HG03432 (cell line): ENCODE results near the gene CDCP1.

Experiments used
- ATAC-seq: cut with Tn5 transposase; IDR thresholded peaks from one replicate; pipeline ENCODE4 v1.9.1; 2021; ENCODE audit warnings: mild to moderate bottlenecking, moderate library complexity; ENCODE audit not compliant: unreplicated experiment

The CDCP1 gene

GRCh38 chr3:45118615-45119071 lies 27.5 kb downstream of the CDCP1 start:
- ATAC-seq, result no peak

DNA sequence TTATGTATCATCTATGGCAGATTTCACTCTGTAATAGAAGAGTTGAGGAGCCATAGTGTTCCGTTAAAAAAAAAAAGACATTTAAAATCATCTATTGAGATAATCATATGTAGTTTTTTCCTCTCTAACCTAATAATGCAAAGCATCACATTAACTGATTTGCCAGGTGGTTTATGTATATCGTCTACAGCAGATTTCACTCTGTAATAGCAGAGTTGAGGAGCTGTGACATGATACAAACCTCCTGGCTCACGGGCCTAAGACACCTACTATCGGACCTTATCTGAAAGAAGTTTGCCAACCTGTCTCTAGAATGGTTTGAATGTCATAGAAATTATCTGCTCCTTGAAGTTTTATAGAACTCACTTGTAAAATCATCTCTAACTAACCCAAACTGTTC lies 29.8 kb downstream of the CDCP1 start:
- no peak for ATAC-seq

- ATAC-seq, result no peak
Measured at GRCh38 chr3:45113625-45114050, 32.5 kb downstream of the CDCP1 start.

DNA sequence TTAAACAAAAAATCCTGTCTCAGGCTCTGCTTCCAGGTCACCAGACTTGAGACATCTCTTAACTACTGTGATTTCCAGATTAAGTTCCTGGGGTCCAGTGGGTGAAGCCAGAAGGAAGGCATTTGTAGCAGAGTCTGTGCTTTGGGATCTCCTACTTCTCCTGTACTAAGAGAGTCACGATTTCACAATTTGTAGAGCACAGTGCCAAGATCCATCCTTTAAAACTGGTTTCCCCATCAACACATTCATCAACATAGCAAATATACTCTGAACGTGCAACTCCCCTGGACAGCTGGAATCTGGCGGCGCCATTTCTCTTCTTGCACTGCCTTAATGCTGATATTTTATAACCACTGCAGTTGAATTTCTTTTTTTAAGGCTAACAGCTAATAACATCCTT lies 33.2 kb downstream of the CDCP1 start:
- no peak for ATAC-seq

DNA sequence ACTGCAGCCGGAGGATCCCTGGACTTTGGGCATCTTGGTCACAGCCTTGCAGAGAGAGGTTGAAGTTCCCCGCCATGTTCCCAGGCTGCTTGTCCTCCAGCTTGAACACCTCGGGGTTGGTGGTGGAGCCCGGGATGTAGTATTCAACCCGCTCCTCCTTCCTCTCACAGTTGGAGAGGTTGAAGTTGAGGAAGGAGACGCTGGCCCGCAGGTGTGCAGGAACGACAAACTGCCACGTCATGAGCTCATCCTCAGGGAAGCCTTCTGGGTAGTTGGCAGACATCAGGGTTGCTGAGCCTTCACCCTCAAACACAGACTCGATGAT lies 35.7 kb downstream of the CDCP1 start:
- no peak for ATAC-seq

GRCh38 chr3:45109771-45110508 lies 36.2 kb downstream of the CDCP1 start:
- ATAC-seq, result no peak

DNA sequence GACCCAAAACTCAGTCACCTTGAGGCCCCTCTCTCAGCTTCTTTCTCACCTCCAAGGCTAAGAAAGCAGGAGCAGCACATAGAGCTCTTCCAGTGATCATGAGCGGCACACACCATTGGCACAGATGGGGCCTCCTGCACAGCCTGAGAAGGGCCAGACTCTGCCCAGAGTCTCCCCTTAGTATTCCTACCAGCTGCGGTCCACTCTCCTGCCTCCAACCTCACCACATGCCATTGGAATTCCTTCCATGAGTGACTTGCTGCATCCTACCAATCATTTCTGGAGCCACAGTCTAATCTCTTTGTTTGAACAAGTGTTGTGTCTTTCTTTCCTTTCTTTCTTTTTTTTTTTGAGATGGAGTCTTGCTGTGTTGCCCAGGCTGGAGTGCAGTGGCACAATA lies 39.3 kb downstream of the CDCP1 start:
- ATAC-seq, result no peak

- no peak for ATAC-seq
Measured at GRCh38 chr3:45105855-45106671, 40.1 kb downstream of the CDCP1 start.

- ATAC-seq, result no peak
Measured at GRCh38 chr3:45104715-45105711, 41.2 kb downstream of the CDCP1 start.

- ATAC-seq, result no peak
Measured at GRCh38 chr3:45103753-45104714, 42.1 kb downstream of the CDCP1 start.

GRCh38 chr3:45103334-45103733 lies 42.8 kb downstream of the CDCP1 start:
- no peak for ATAC-seq

GRCh38 chr3:45100981-45101407 lies 45.2 kb downstream of the CDCP1 start:
- no peak for ATAC-seq

DNA sequence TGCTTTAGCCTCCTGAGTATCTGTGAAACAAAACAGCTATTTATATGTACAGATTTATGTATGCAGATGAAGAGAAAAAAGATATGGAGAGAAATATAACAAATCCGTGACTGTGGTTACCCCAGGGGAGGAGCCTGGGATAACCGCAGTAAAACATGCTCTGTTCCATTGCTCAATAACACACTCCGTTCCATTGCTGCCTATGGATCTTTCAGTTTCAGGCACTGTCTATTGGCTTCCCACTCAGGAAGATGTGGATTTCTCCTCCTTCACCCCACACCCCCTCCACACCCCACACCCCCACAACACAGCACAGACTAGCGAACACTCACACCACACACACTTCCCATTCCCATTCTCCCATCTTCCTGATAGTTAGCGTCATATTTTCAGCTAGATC lies 47.9 kb downstream of the CDCP1 start:
- no peak for ATAC-seq

- ATAC-seq, result no peak
Measured at GRCh38 chr3:45097296-45097883, 48.8 kb downstream of the CDCP1 start.

DNA sequence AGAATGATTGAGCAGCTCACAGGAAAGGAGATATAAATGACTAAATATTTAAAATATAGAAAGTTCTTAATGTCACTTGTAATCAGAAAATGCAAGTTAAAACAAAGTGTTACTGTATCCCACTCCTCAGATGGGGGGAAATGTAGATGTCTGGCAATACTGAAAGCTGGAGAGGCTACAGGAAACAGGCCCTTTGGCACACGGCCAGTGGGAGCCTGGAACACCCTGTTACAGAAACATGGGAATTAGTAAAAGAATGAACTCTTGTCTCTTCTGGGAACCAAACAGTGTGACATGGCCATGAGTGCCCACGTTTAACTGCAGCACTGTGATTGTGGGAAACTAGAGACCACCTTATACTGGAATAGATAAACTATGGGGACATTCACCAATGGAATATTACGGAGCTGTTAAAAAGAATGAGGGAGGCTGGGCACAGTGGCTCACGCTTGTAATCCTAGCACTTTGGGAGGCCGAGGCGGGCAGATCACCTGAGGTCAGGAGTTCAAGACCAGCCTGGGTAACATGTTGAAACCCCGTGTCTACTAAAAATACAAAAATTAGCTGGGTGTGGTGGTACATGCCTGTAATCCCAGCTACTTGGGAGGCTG lies 50.2 kb downstream of the CDCP1 start:
- ATAC-seq, result no peak

DNA sequence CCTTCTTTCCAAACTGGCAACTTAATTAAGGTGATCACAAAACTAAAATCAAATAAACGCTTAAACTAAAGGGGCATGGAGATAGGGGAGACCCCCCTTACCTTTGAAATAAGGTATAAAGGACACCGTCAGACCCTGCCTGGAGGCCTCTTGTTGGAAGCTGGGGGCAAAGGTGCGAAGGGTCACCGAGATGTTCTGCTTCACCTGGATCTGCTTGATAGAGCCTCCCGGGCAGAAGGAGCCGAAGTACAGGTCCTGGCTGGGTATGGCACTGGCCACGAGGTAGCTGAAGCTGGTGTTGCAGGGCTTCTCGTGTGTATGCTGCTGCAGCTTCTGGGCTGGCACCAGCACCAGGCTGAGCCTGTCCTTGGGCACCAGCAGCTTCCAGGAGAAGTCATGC lies 53.0 kb downstream of the CDCP1 start:
- no peak for ATAC-seq

DNA sequence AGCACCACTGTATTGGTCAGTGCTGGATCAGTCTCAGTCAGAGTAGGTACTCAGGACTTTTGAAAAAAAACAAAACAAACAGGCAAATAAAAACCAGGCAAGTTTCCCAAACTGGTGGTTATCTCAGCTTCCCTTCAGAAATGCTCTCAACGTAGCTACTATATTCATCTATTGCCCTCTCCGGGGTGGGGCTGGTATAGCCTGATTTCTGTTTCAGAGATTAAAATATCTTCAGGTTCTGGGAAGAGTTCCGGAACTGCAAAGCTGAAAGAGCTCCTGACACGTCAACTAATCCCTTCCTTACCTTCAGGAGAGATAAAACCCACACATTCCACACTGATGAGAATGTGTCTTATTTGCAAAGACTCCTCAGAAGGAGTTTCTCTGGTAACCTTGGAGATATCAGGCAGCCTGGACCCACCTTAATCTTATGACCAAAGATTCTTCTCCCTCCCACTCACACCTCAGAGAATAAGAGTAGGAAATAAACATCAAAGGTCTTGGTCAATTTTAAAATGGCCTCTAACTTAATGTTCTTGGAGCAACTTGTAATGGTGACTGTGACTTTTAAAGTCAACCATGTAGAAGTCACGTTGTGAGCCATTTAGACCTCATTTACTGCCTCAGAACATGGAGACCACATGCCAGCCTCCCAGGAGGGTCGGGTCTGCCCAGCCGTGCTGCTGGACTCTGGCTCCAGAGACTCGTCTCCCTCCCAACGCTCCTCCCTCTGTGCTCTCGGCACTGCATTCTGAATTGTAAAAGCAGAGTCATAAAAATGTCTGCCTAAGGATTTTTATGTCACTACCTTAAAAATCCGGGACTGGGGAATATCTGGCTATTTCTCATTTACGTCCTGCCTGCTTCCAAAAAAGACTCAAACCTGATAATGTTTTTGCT lies 53.8 kb downstream of the CDCP1 start:
- no peak for ATAC-seq

DNA sequence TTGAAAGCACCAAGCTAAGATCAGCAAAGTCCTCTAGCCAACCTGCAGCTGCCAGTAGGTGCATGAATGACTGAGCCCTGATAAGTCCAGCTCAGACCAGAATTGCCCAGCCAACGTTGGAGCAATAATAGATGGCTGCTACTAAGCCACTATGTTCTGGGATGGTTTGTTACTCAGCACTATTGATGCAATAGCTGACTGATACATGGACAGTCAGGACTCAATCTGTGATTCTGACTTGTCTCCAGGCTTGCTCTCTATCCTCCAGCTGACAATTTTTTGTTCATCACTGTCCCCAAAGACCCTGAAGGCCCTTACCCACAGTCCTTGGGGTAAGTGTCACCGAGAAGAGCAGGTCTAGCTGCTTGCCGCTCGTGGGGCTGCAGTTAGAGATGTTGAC lies 55.3 kb downstream of the CDCP1 start:
- ATAC-seq, result no peak
